Keratinocyte (primary cell): Measurements from ENCODE around the gene GHRH. TPM values are rescaled to one million over a fixed set of nuclear protein-coding genes. Genes with fewer than 3 reads are reported as not detected.

Experiments
- DNase-seq: peaks from one replicate; pipeline ENCODE4 v3.0.0-alpha.2; 2011; ENCODE audit warnings: low read depth, missing footprints, low spot score
- FAIRE-seq: peaks from 2 replicates; lab custom pipeline; 2011; peaks lifted over from hg19 to GRCh38; lab: Jason Lieb, UNC
- H2AFZ ChIP-seq: 2 replicates; pipeline ENCODE4 v1.6.0; 2012; ENCODE audit warnings: low read length, control low read depth, inconsistent platforms; ENCODE audit not compliant: control insufficient read depth
- H3K27ac ChIP-seq: 2 replicates; pipeline ENCODE4 v1.5.1; 2011; ENCODE audit warnings: low read length; ENCODE audit not compliant: control insufficient read depth, insufficient read depth
- H3K27me3 ChIP-seq: 3 replicates; pipeline ENCODE4 v1.6.0; 2011; ENCODE audit warnings: low read length; ENCODE audit not compliant: control insufficient read depth, insufficient read depth; ENCODE audit errors: extremely low read depth
- H3K36me3 ChIP-seq, 2 experiments: 2 replicates in 1 of 2; 3 replicates in 1 of 2; pipeline ENCODE4 v1.5.1; 2011; ENCODE audit warnings: low read length in 2 of 2, mild to moderate bottlenecking in 1 of 2; ENCODE audit not compliant: control insufficient read depth in 2 of 2, insufficient read depth in 2 of 2; ENCODE audit errors: extremely low read depth in 1 of 2
- H3K4me1 ChIP-seq: 3 replicates; pipeline ENCODE4 v1.5.1; 2011; ENCODE audit warnings: low read length; ENCODE audit not compliant: control insufficient read depth, insufficient read depth; ENCODE audit errors: extremely low read depth
- H3K4me2 ChIP-seq: 3 replicates; pipeline ENCODE4 v1.6.0; 2011; ENCODE audit warnings: low read depth, low read length; ENCODE audit not compliant: control insufficient read depth, insufficient read depth; ENCODE audit errors: extremely low read depth
- H3K4me3 ChIP-seq, 3 experiments: fragments of 200-600 bp in 1 of 3; sonication (generic) in 1 of 3; 2 replicates in 2 of 3; 3 replicates in 1 of 3; pipeline ENCODE4 v1.5.1; 2011 to 2016; ENCODE audit warnings: low read length in 3 of 3, mild to moderate bottlenecking in 3 of 3, control low read depth in 2 of 3, inconsistent platforms in 1 of 3, low read depth in 1 of 3, mixed read lengths in 1 of 3, mixed run types in 1 of 3, moderate library complexity in 1 of 3; ENCODE audit not compliant: control insufficient read depth in 2 of 3, insufficient read depth in 2 of 3; ENCODE audit errors: extremely low read depth in 1 of 3
- H3K79me2 ChIP-seq: 2 replicates; pipeline ENCODE4 v1.6.0; 2012; ENCODE audit warnings: low read length; ENCODE audit not compliant: control insufficient read depth, insufficient read depth
- H3K9ac ChIP-seq: 3 replicates; pipeline ENCODE4 v1.6.0; 2011; ENCODE audit warnings: low read length; ENCODE audit not compliant: control insufficient read depth, insufficient read depth; ENCODE audit errors: extremely low read depth
- H3K9me1 ChIP-seq: 3 replicates; pipeline ENCODE4 v1.6.0; 2011; ENCODE audit warnings: low read length; ENCODE audit not compliant: control insufficient read depth, insufficient read depth; ENCODE audit errors: extremely low read depth
- H3K9me3 ChIP-seq: 2 replicates; pipeline ENCODE4 v1.5.1; 2012; ENCODE audit warnings: low read depth, low read length; ENCODE audit not compliant: control insufficient read depth
- H4K20me1 ChIP-seq: 3 replicates; pipeline ENCODE4 v1.6.0; 2011; ENCODE audit warnings: low read length; ENCODE audit not compliant: control insufficient read depth, insufficient read depth; ENCODE audit errors: extremely low read depth
- EZH2 ChIP-seq: IDR thresholded peaks from one replicate; pipeline ENCODE4 v1.6.1; 2012; ENCODE audit warnings: inconsistent platforms, mild to moderate bottlenecking, low read length, moderate library complexity
- dilution Hi-C: fragments of 300-500 bp; cut with MboI; formaldehyde crosslinking; loops from one replicate; pipeline ENCODE4 v1.7.0; 2020; ENCODE audit warnings: low sequenced_read_pairs; ENCODE audit not compliant: extremely low pct_ligation_motif_present
- polyA plus RNA-seq, 5 experiments: library from polyadenylated mRNA; depleted of rRNA in 3 of 5; stranded (reverse) in 3 of 5; stranded (forward) in 1 of 5; unstranded in 1 of 5; fragments of >200 nt; gene quantifications; 1 replicate in 1 of 5; 2 replicates in 3 of 5; 3 replicates in 1 of 5; pipeline versions ENCODE4 v1.2.1 to v1.2.3, GENCODE V29; 2011 to 2012; ENCODE audit warnings: missing spikeins in 2 of 5, low read depth in 1 of 5, low replicate concordance in 1 of 5
- TF ChIP-seq, protein P1 (sequence below), 3 experiments: IDR thresholded peaks in 1 of 3; conservative IDR thresholded peaks in 1 of 3; optimal IDR thresholded peaks in 1 of 3; 2 replicates in 2 of 3; 3 replicates in 1 of 3; pipeline versions ENCODE3 to v1.5.1; 2011; ENCODE audit warnings: low read length in 3 of 3, mild to moderate bottlenecking in 3 of 3, moderate library complexity in 2 of 3, control low read depth in 1 of 3, inconsistent platforms in 1 of 3; ENCODE audit not compliant: insufficient read depth in 2 of 3; ENCODE audit errors: extremely low read depth in 1 of 3

The GHRH gene
- polyA plus RNA-seq, 1 donor (not counting 4 experiments of a cell fraction or from before 2014, with no cell fraction given) = not detected

DNA sequence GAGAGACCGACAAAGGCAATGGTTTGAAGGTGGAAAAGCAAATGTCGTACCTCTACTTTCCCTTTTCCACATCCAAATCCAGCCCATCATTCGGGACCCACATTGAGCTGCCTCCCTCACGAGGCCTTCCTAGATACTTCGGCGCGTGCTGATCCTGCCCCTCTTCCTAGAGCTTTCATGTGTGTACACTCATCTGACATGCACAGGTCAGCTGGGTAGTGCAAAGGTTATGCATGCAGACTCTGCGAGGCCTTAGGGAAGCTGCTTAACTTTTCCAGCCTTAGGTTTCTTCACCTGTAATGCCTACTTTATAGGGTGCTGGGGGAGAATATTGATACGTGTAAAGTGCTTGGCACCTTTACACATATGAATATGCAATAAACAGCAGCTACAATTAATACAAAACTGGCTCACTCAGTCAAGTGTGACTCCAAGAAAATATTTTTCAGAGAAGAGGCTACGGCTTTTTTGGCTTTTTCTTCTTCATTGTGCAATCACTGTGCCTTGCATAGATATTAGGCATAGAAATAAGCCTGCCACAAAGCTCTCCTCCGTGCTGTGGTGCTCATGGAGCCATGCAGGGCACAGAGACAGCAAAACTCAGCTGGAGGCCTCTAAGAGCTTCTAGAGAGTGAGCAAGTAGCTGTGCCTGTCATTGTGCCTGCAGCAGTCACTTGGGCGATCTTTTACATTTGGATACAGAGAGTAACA, 24.2 kb upstream of the GHRH start:
- Histone ChIP-seq H3K4me1 (peaks cover 13% of the 10 kb centered on the region), H4K20me1 (no peaks in the 10 kb centered on the region), H3K9me3 (no peaks in the 10 kb centered on the region), H3K27ac (no peak overlapping the region), H2AFZ (no peak overlapping the region), H3K9me1 (no peaks in the 10 kb centered on the region), H3K9ac (no peak overlapping the region), H3K79me2 (peaks cover 13% of the 10 kb centered on the region), H3K4me3 (no peak overlapping the region), H3K4me2 (no peak overlapping the region), H3K36me3 (no peaks in the 10 kb centered on the region), H3K27me3 (no peaks in the 10 kb centered on the region)
- FAIRE-seq = no peak
- TF ChIP-seq, protein P1, sequence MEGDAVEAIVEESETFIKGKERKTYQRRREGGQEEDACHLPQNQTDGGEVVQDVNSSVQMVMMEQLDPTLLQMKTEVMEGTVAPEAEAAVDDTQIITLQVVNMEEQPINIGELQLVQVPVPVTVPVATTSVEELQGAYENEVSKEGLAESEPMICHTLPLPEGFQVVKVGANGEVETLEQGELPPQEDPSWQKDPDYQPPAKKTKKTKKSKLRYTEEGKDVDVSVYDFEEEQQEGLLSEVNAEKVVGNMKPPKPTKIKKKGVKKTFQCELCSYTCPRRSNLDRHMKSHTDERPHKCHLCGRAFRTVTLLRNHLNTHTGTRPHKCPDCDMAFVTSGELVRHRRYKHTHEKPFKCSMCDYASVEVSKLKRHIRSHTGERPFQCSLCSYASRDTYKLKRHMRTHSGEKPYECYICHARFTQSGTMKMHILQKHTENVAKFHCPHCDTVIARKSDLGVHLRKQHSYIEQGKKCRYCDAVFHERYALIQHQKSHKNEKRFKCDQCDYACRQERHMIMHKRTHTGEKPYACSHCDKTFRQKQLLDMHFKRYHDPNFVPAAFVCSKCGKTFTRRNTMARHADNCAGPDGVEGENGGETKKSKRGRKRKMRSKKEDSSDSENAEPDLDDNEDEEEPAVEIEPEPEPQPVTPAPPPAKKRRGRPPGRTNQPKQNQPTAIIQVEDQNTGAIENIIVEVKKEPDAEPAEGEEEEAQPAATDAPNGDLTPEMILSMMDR (optimal IDR thresholded peaks at IDR 0.05 in 1 of 3, IDR thresholded peaks at IDR 0.05 in 1 of 3, conservative IDR thresholded peaks at IDR 0.05 in 1 of 3; ENCODE audit: extremely low read depth in 1 of 3, insufficient read depth in 2 of 3, low read length in 3 of 3) = no peak
- TF ChIP-seq EZH2 = no peak
- dilution Hi-C loops = no loop called here
- no peak for DNase-seq

DNA sequence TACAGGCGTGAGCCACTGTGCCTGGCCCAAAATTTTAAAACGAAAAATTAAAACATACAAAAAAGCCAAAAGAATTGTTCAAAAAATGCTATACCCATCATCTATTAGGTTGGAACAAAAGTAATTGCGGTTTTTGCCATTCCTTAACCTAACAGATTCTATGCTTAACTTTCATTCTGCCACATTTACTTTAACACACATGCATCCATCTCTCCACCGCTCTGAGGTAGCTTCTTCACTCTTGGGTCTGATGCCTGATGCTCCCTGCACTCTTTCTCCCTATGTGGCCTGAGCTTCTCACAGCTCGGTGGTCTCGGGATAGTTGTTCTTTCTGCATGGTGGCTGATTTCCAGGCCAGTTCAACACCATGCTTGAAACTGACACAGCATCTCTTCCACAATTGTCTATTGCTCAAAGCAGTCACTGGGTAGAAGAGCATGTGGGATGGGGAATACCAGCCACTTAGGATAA, 23.1 kb upstream of the GHRH start:
- Histone ChIP-seq H3K79me2 (peaks cover 2% of the 10 kb centered on the region), H3K27me3 (no peaks in the 10 kb centered on the region), H2AFZ (no peak overlapping the region), H4K20me1 (no peaks in the 10 kb centered on the region), H3K4me2 (no peak overlapping the region), H3K4me3 (no peak overlapping the region), H3K27ac (no peak overlapping the region), H3K4me1 (peaks cover 11% of the 10 kb centered on the region), H3K9me3 (no peaks in the 10 kb centered on the region), H3K9me1 (no peaks in the 10 kb centered on the region), H3K9ac (no peak overlapping the region), H3K36me3 (no peaks in the 10 kb centered on the region)
- TF ChIP-seq, protein P1 (optimal IDR thresholded peaks at IDR 0.05 in 1 of 3, IDR thresholded peaks at IDR 0.05 in 1 of 3, conservative IDR thresholded peaks at IDR 0.05 in 1 of 3; ENCODE audit: extremely low read depth in 1 of 3, insufficient read depth in 2 of 3, low read length in 3 of 3) = no peak
- no peak for TF ChIP-seq EZH2
- dilution Hi-C loops = no loop called here
- FAIRE-seq (no peak), DNase-seq (no peak)
